H1 (cell line): Measurements from ENCODE around the gene ETV1. TPM values are rescaled to one million over a fixed set of nuclear protein-coding genes. Genes with fewer than 3 reads are reported as not detected.

Experiments used
- CTCF ChIA-PET: fragments of 300-600 bp; sonication (Branson Sonifier 250); formaldehyde crosslinking; loops from one replicate; lab custom pipeline; 2021; ENCODE audit not compliant: partially characterized antibody; lab: Charles Lee
- POLR2A ChIA-PET: fragments of 300-600 bp; sonication (Branson Sonifier 250); formaldehyde crosslinking; loops from one replicate; lab custom pipeline; 2021; ENCODE audit warnings: inconsistent platforms; ENCODE audit not compliant: partially characterized antibody; lab: Charles Lee
- DNase-seq, 2 experiments: peaks; one replicate each; pipeline versions ENCODE4 v3.0.0 to v3.0.0-alpha.2; 2010 to 2022; ENCODE audit warnings: low spot score in 2 of 2, low read depth in 1 of 2, mixed read lengths in 1 of 2
- FAIRE-seq: peaks from 2 replicates; lab custom pipeline; 2011; peaks lifted over from hg19 to GRCh38; lab: Jason Lieb, UNC
- H2AFZ ChIP-seq: 2 replicates; pipeline ENCODE4 v1.8.1; 2012; ENCODE audit warnings: low read length, inconsistent platforms
- H2AK5ac ChIP-seq: 2 replicates; pipeline ENCODE4 v1.6.1; 2013; ENCODE audit warnings: low read depth, low read length
- H2BK120ac ChIP-seq: replicated peaks from 2 replicates; pipeline ENCODE3; 2013; ENCODE audit warnings: low read depth, low read length, inconsistent platforms
- H2BK12ac ChIP-seq: 2 replicates; pipeline ENCODE4 v1.6.1; 2013; ENCODE audit warnings: low read depth, low read length
- H2BK15ac ChIP-seq: 2 replicates; pipeline ENCODE4 v1.6.1; 2013; ENCODE audit warnings: low read length
- H2BK20ac ChIP-seq: 2 replicates; pipeline ENCODE4 v1.6.1; 2013; ENCODE audit warnings: low read length
- H2BK5ac ChIP-seq: 2 replicates; pipeline ENCODE4 v1.6.1; 2013; ENCODE audit warnings: low read depth, low read length
- H3K14ac ChIP-seq: 2 replicates; pipeline ENCODE4 v1.6.1; 2013; ENCODE audit warnings: inconsistent platforms; ENCODE audit not compliant: insufficient read length
- H3K18ac ChIP-seq: 2 replicates; pipeline ENCODE4 v1.6.1; 2013; ENCODE audit warnings: low read length; ENCODE audit errors: extremely low read depth
- H3K23ac ChIP-seq: 2 replicates; pipeline ENCODE4 v1.6.1; 2013; ENCODE audit warnings: inconsistent platforms; ENCODE audit not compliant: insufficient read length
- H3K23me2 ChIP-seq: 2 replicates; pipeline ENCODE4 v1.6.1; 2013; ENCODE audit warnings: low read depth, low read length
- H3K27ac ChIP-seq: 2 replicates; pipeline ENCODE4 v1.6.1; 2011; ENCODE audit warnings: low read depth, low read length, inconsistent platforms
- H3K27me3 ChIP-seq, 4 experiments: replicated peaks in 1 of 4; 1 replicate in 1 of 4; 2 replicates in 3 of 4; pipeline versions ENCODE4 v1.6.1 to v1.8.1; 2011 to 2013; ENCODE audit warnings: low read length in 3 of 4, mild to moderate bottlenecking in 3 of 4, inconsistent platforms in 2 of 4, mixed read lengths in 2 of 4, moderate library complexity in 1 of 4; ENCODE audit not compliant: control insufficient read depth in 3 of 4, insufficient read depth in 3 of 4; ENCODE audit errors: extremely low read depth in 1 of 4
- H3K36me3 ChIP-seq, 4 experiments: 2 replicates each; pipeline versions ENCODE4 v1.6.1 to v1.8.1; 2011 to 2013; ENCODE audit warnings: mild to moderate bottlenecking in 4 of 4, low read length in 3 of 4, moderate library complexity in 2 of 4, control low read depth in 1 of 4, inconsistent platforms in 1 of 4; ENCODE audit not compliant: insufficient read depth in 4 of 4, control insufficient read depth in 2 of 4
- H3K4ac ChIP-seq: replicated peaks from 2 replicates; pipeline ENCODE3; 2013; ENCODE audit warnings: low read length, low read depth, mixed read lengths, inconsistent platforms; ENCODE audit not compliant: insufficient read length
- H3K4me1 ChIP-seq, 4 experiments: replicated peaks in 1 of 4; 1 replicate in 1 of 4; 2 replicates in 3 of 4; pipeline versions ENCODE4 v1.6.1 to v1.8.1; 2011 to 2013; ENCODE audit warnings: low read length in 3 of 4, inconsistent platforms in 2 of 4, mixed read lengths in 1 of 4; ENCODE audit not compliant: insufficient read depth in 4 of 4, control insufficient read depth in 3 of 4
- H3K4me2 ChIP-seq, 2 experiments: 2 replicates each; pipeline versions ENCODE4 v1.6.1 to v1.8.1; 2011 to 2013; ENCODE audit warnings: low read depth in 2 of 2, low read length in 2 of 2, control low read depth in 1 of 2, inconsistent platforms in 1 of 2, mild to moderate bottlenecking in 1 of 2; ENCODE audit not compliant: insufficient read depth in 1 of 2
- H3K4me3 ChIP-seq, 4 experiments: fragments of 200-600, 300-600 bp in 1 of 4; sonication (generic), shearing (Covaris generic), sonication (Bioruptor Twin) in 1 of 4; 2 replicates each; pipeline versions ENCODE4 v1.5.1 to v1.8.1; 2011 to 2016; ENCODE audit warnings: low read length in 4 of 4, low read depth in 3 of 4, control low read depth in 2 of 4, inconsistent platforms in 2 of 4, mild to moderate bottlenecking in 2 of 4, mixed read lengths in 1 of 4, moderate library complexity in 1 of 4; ENCODE audit not compliant: insufficient read depth in 2 of 4; ENCODE audit errors: extremely low read depth in 1 of 4
- H3K56ac ChIP-seq: replicated peaks from 2 replicates; pipeline ENCODE3; 2013; ENCODE audit warnings: low read depth, mild to moderate bottlenecking, mixed read lengths, low read length, inconsistent platforms; ENCODE audit not compliant: insufficient read length
- H3K79me1 ChIP-seq: 2 replicates; pipeline ENCODE4 v1.6.1; 2013; ENCODE audit warnings: low read depth, low read length, control low read depth
- H3K79me2 ChIP-seq, 2 experiments: 2 replicates each; pipeline versions ENCODE4 v1.6.1 to v1.8.1; 2012 to 2013; ENCODE audit warnings: low read length in 2 of 2, mild to moderate bottlenecking in 2 of 2, inconsistent platforms in 1 of 2; ENCODE audit not compliant: insufficient read depth in 2 of 2, control insufficient read depth in 1 of 2
- H3K9ac ChIP-seq, 4 experiments: replicated peaks in 1 of 4; 1 replicate in 1 of 4; 2 replicates in 3 of 4; pipeline versions ENCODE4 v1.6.1 to v1.8.1; 2011 to 2013; ENCODE audit warnings: low read depth in 3 of 4, low read length in 3 of 4, control low read depth in 2 of 4, mild to moderate bottlenecking in 2 of 4, moderate library complexity in 2 of 4, inconsistent platforms in 1 of 4; ENCODE audit errors: extremely low read depth in 1 of 4
- H3K9me3 ChIP-seq, 2 experiments: 2 replicates each; pipeline versions ENCODE4 v1.6.1 to v1.8.1; 2012 to 2013; ENCODE audit warnings: mild to moderate bottlenecking in 2 of 2, moderate library complexity in 2 of 2, control low read depth in 1 of 2, inconsistent platforms in 1 of 2, low read depth in 1 of 2, low read length in 1 of 2, mixed read lengths in 1 of 2; ENCODE audit not compliant: insufficient read depth in 2 of 2
- H4K20me1 ChIP-seq, 2 experiments: replicated peaks in 1 of 2; 2 replicates each; pipeline versions ENCODE3 to v1.8.1; 2011 to 2013; ENCODE audit warnings: inconsistent platforms in 2 of 2, low read length in 2 of 2, mild to moderate bottlenecking in 1 of 2; ENCODE audit not compliant: insufficient read depth in 2 of 2, control insufficient read depth in 1 of 2
- H4K5ac ChIP-seq: 2 replicates; pipeline ENCODE4 v1.6.1; 2013; ENCODE audit warnings: low read length, low read depth, mixed read lengths, inconsistent platforms; ENCODE audit not compliant: insufficient read length
- H4K8ac ChIP-seq: 2 replicates; pipeline ENCODE4 v1.8.0; 2013; ENCODE audit warnings: mild to moderate bottlenecking, moderate library complexity, low read length, inconsistent platforms; ENCODE audit not compliant: insufficient read depth; ENCODE audit errors: extremely low read depth
- H4K91ac ChIP-seq: replicated peaks from 2 replicates; pipeline ENCODE3; 2013; ENCODE audit warnings: low read length, mixed read lengths, inconsistent platforms; ENCODE audit not compliant: insufficient read length
- ATF3 ChIP-seq: IDR thresholded peaks from 2 replicates; pipeline ENCODE4 v1.6.1; 2011; ENCODE audit warnings: low read depth, mild to moderate bottlenecking, low read length; ENCODE audit not compliant: insufficient read depth
- CTBP2 ChIP-seq: IDR thresholded peaks from 2 replicates; pipeline ENCODE4 v1.7.0; 2011; ENCODE audit warnings: borderline replicate concordance, mild to moderate bottlenecking, moderate library complexity, mixed read lengths, low read length; ENCODE audit not compliant: insufficient read depth, insufficient read length
- CTCF ChIP-seq, 3 experiments: IDR thresholded peaks; 1 replicate in 2 of 3; 2 replicates in 1 of 3; pipeline versions ENCODE4 v1.5.1 to v1.6.1; 2011; ENCODE audit warnings: low read length in 3 of 3, mild to moderate bottlenecking in 3 of 3, inconsistent platforms in 2 of 3, low read depth in 1 of 3, moderate library complexity in 1 of 3; ENCODE audit not compliant: insufficient read depth in 1 of 3; ENCODE audit errors: control extremely low read depth in 1 of 3
- HDAC6 ChIP-seq: IDR thresholded peaks from one replicate; pipeline ENCODE4 v1.7.1; 2012; ENCODE audit warnings: low read depth, mild to moderate bottlenecking, inconsistent platforms, low read length, moderate library complexity
- MAFK ChIP-seq: IDR thresholded peaks from 2 replicates; pipeline ENCODE4 v1.6.1; 2012; ENCODE audit warnings: low read depth, mild to moderate bottlenecking, improper control_type of control experiment, low read length
- SIRT6 ChIP-seq: IDR thresholded peaks from one replicate; pipeline ENCODE4 v1.7.1; 2012; ENCODE audit warnings: low read length, inconsistent platforms
- SIX5 ChIP-seq: IDR thresholded peaks from 2 replicates; pipeline ENCODE4 v1.6.1; 2011; ENCODE audit warnings: mild to moderate bottlenecking, low read depth, low read length
- SP1 ChIP-seq: IDR thresholded peaks from 2 replicates; pipeline ENCODE4 v1.6.1; 2011; ENCODE audit warnings: low read depth, low read length
- SRF ChIP-seq: IDR thresholded peaks from 2 replicates; pipeline ENCODE4 v1.6.1; 2011; ENCODE audit warnings: mild to moderate bottlenecking, low read depth, low read length, moderate library complexity
- TAF1 ChIP-seq: IDR thresholded peaks from 2 replicates; pipeline ENCODE4 v1.6.1; 2011; ENCODE audit warnings: mild to moderate bottlenecking, low read depth, low read length
- TBP ChIP-seq: IDR thresholded peaks from 2 replicates; pipeline ENCODE4 v1.6.1; 2011; ENCODE audit warnings: low read depth, low read length, improper control_type of control experiment
- WGBS, 2 experiments: shearing (Covaris generic) in 1 of 2; methylation state at CpG; one replicate each; pipeline versions ENCODE4 v1.1.6 to v1.1.7; 2013 to 2015; ENCODE audit warnings: low lambda C conversion rate in 2 of 2, mixed read lengths in 2 of 2, inconsistent platforms in 1 of 2, low coverage in 1 of 2, missing lambda C conversion rate in 1 of 2; ENCODE audit not compliant: insufficient replicate concordance in 2 of 2, insufficient coverage in 1 of 2, insufficient read length in 1 of 2; ENCODE audit errors: extremely low coverage in 1 of 2, missing lambda C conversion rate in 1 of 2; 5-methylcytosine and 5-hydroxymethylcytosine counted together
- polyA plus RNA-seq, 7 experiments: library from polyadenylated mRNA; depleted of rRNA in 3 of 7; stranded (reverse) in 5 of 7; unstranded in 2 of 7; fragments of >200 nt in 5 of 7; fragments of 200-250 nt in 2 of 7; gene quantifications; 1 replicate in 5 of 7; 2 replicates in 1 of 7; 4 replicates in 1 of 7; pipeline versions ENCODE4 v1.2.1 to v1.2.3, GENCODE V29; 2011 to 2013; ENCODE audit warnings: missing spikeins in 2 of 7, mixed read lengths in 2 of 7
- total RNA-seq: library from RNA; stranded (reverse); fragmentation: NEBNext Ultra II Directional; extraction: Animal tissue kit (Norgen Biotek cat#: 25700); gene quantifications from 2 replicates; pipeline ENCODE4 v1.2.1, GENCODE V29; 2021

The ETV1 gene
- total and polyA plus RNA-seq, 2 of the 8 experiments (the other 6 are each of a cell fraction or from before 2014, with no cell fraction given), result 58.3 to 91.2 TPM

- no peak overlapping the region for H2AK5ac ChIP-seq
- H4K20me1 ChIP-seq, result no peaks in the 10 kb centered on the region
- no peak overlapping the region for H3K4ac ChIP-seq
- no peak overlapping the region for H3K4me2 ChIP-seq
- H3K18ac ChIP-seq, result no peak overlapping the region
- no peaks in the 10 kb centered on the region; a peak in 1 of 4 replicates for H3K79me2 ChIP-seq
- H3K27ac ChIP-seq, result no peak overlapping the region
- H3K14ac ChIP-seq, result no peak overlapping the region
- H2BK120ac ChIP-seq, result no peak overlapping the region
- ChIA-PET CTCF (no interaction called here), POLR2A (interaction anchor here (1.1 kb wide), 1 partner anchor 8 kb away, joined by 4 read pairs; no protein-coding TSS in a partner anchor)
- H3K9me3 ChIP-seq, result no peaks in the 10 kb centered on the region
- no peak overlapping the region for H2BK20ac ChIP-seq
- no peak overlapping the region for H2BK15ac ChIP-seq
- H4K5ac ChIP-seq, result no peak overlapping the region
- no peak overlapping the region for H4K8ac ChIP-seq
- H3K23me2 ChIP-seq, result no peaks in the 10 kb centered on the region
- no peaks in the 10 kb centered on the region; a peak in 1 of 8 replicates for H3K36me3 ChIP-seq
- H2BK5ac ChIP-seq, result no peak overlapping the region
- 81% methylated on average over 1 of the region's 1 CpG; no CpG with 5 or more reads in 1 of the 2 experiments for WGBS, 2 experiments
- no peak overlapping the region; a peak in 1 of 7 replicates for H3K9ac ChIP-seq
- no peaks in the 10 kb centered on the region for H3K27me3 ChIP-seq
- no peak overlapping the region for H3K23ac ChIP-seq
- H4K91ac ChIP-seq, result no peak overlapping the region
- no peak for FAIRE-seq
- no peaks in the 10 kb centered on the region for H3K79me1 ChIP-seq
- no peak overlapping the region for H2AFZ ChIP-seq
- H3K4me3 ChIP-seq, result no peak overlapping the region
- H3K56ac ChIP-seq, result no peak overlapping the region
- DNase-seq, result peak in 1 of 2 experiments; percentile 10
- H2BK12ac ChIP-seq, result no peak overlapping the region
- H3K4me1 ChIP-seq, result peaks cover 0 to 7% (median 0%) of the 10 kb centered on the region in 4 experiments; a peak in 1 of 7 replicates
- TF ChIP-seq CTBP2 (no peak), TBP (no peak), SP1 (no peak), SRF (no peak), ATF3 (no peak), SIRT6 (no peak), MAFK (no peak), CTCF (IDR thresholded peaks at IDR 0.05; ENCODE audit: control extremely low read depth in 1 of 3, insufficient read depth in 1 of 3, low read depth in 1 of 3, low read length in 3 of 3) (no peak), TAF1 (no peak), SIX5 (no peak), HDAC6 (no peak)
These were observed 69.3 kb downstream of the ETV1 start for GRCh38 chr7:13920053-13920697.
